Liver (tissue), 9 donors: Measurements from ENCODE around the gene CCKAR. TPM values are rescaled to one million over a fixed set of nuclear protein-coding genes. Genes with fewer than 3 reads are reported as not detected.

ENCODE experiments used
- DNase-seq: peaks from one replicate; pipeline ENCODE4 v3.0.0-alpha.2; 2017; ENCODE audit warnings: low spot score
- H3K27ac ChIP-seq, 2 donors: one replicate each; pipeline ENCODE4 v1.7.0; 2013; ENCODE audit warnings: inconsistent platforms in 2 of 2, low read length in 2 of 2, control low read depth in 1 of 2, low read depth in 1 of 2, mild to moderate bottlenecking in 1 of 2
- H3K27me3 ChIP-seq, 4 donors: one replicate each; pipeline versions ENCODE4 v1.6.1 to v1.7.0; 2013; ENCODE audit warnings: low read length in 3 of 4, inconsistent platforms in 1 of 4, mild to moderate bottlenecking in 1 of 4, moderate library complexity in 1 of 4; ENCODE audit not compliant: control insufficient read depth in 4 of 4, insufficient read depth in 4 of 4
- H3K36me3 ChIP-seq, 4 donors: one replicate each; pipeline versions ENCODE4 v1.6.1 to v1.7.0; 2013; ENCODE audit warnings: low read length in 3 of 4, mild to moderate bottlenecking in 3 of 4, low read depth in 1 of 4, moderate library complexity in 1 of 4; ENCODE audit not compliant: control insufficient read depth in 4 of 4, insufficient read depth in 3 of 4
- H3K4me1 ChIP-seq, 4 donors: one replicate each; pipeline versions ENCODE4 v1.6.1 to v1.7.0; 2013; ENCODE audit warnings: low read length in 3 of 4, mild to moderate bottlenecking in 3 of 4, moderate library complexity in 1 of 4; ENCODE audit not compliant: control insufficient read depth in 4 of 4, insufficient read depth in 4 of 4
- H3K4me3 ChIP-seq, 3 donors: one replicate each; pipeline versions ENCODE4 v1.6.1 to v1.7.0; 2013; ENCODE audit warnings: low read length in 3 of 3, control low read depth in 1 of 3, low read depth in 1 of 3, mild to moderate bottlenecking in 1 of 3
- H3K9ac ChIP-seq, 2 donors: one replicate each; pipeline ENCODE4 v1.7.0; 2013; ENCODE audit warnings: low read length in 2 of 2, mild to moderate bottlenecking in 2 of 2, moderate library complexity in 2 of 2, control low read depth in 1 of 2, low read depth in 1 of 2
- H3K9me3 ChIP-seq, 4 donors: one replicate each; pipeline versions ENCODE4 v1.6.1 to v1.7.0; 2013; ENCODE audit warnings: low read length in 3 of 4; ENCODE audit not compliant: control insufficient read depth in 4 of 4
- EGR1 ChIP-seq, 2 donors: IDR thresholded peaks; 2 replicates each; pipeline ENCODE4 v1.6.1; 2016 to 2018; ENCODE audit warnings: antibody characterized with exemption in 2 of 2, low read depth in 2 of 2
- FOXA1 ChIP-seq: IDR thresholded peaks from 2 replicates; pipeline ENCODE4 v1.6.1; 2016; ENCODE audit warnings: antibody characterized with exemption
- FOXA2 ChIP-seq: IDR thresholded peaks from 2 replicates; pipeline ENCODE4 v1.6.1; 2016; ENCODE audit warnings: antibody characterized with exemption
- HNF4A ChIP-seq, 2 donors: conservative IDR thresholded peaks; 2 replicates each; pipeline ENCODE4 v1.6.1; 2016; ENCODE audit warnings: antibody characterized with exemption in 2 of 2, mild to moderate bottlenecking in 2 of 2
- HNF4G ChIP-seq: IDR thresholded peaks from 2 replicates; pipeline ENCODE4 v1.6.1; 2016; ENCODE audit warnings: antibody characterized with exemption
- JUND ChIP-seq, 2 donors: IDR thresholded peaks; 2 replicates each; pipeline ENCODE4 v1.6.1; 2016; ENCODE audit warnings: antibody characterized with exemption in 2 of 2
- RAD21 ChIP-seq, 2 donors: IDR thresholded peaks; 2 replicates each; pipeline ENCODE4 v1.6.1; 2016; ENCODE audit warnings: antibody characterized with exemption in 2 of 2, mild to moderate bottlenecking in 2 of 2
- RXRA ChIP-seq, 2 donors: IDR thresholded peaks; 2 replicates each; pipeline ENCODE4 v1.6.1; 2017 to 2018; ENCODE audit warnings: antibody characterized with exemption in 2 of 2, mild to moderate bottlenecking in 1 of 2
- SP1 ChIP-seq: IDR thresholded peaks from 2 replicates; pipeline ENCODE4 v1.6.1; 2018; ENCODE audit warnings: antibody characterized with exemption, mild to moderate bottlenecking
- TAF1 ChIP-seq: conservative IDR thresholded peaks from 2 replicates; pipeline ENCODE4 v1.6.1; 2016; ENCODE audit warnings: antibody characterized with exemption, mild to moderate bottlenecking
- YY1 ChIP-seq: IDR thresholded peaks from 2 replicates; pipeline ENCODE4 v1.6.1; 2016; ENCODE audit warnings: antibody characterized with exemption, mild to moderate bottlenecking
- WGBS: extraction: QIAGEN DNeasy Blood & Tissue Kit; methylation state at CpG from one replicate; pipeline ENCODE4 v1.1.7; 2013; 5-methylcytosine and 5-hydroxymethylcytosine counted together
- polyA plus RNA-seq, 2 donors: library from polyadenylated mRNA; stranded (reverse) in 1 of 2; unstranded in 1 of 2; fragments of 200-250 nt in 1 of 2; fragments of >200 nt in 1 of 2; fragmentation: Nextera tagmentation in 1 of 2; extraction: Ambion mirVana in 1 of 2; gene quantifications; one replicate each; pipeline versions ENCODE4 v1.2.1 to v1.2.3, GENCODE V29; 2013 to 2015
- total RNA-seq, 2 donors: library from RNA; depleted of rRNA; stranded (reverse); fragments of >200 nt; gene quantifications; one replicate each; pipeline ENCODE4 v1.2.3, GENCODE V29; 2014
- TF ChIP-seq, protein P1 (sequence below): IDR thresholded peaks from 2 replicates; pipeline ENCODE4 v1.6.1; 2016; ENCODE audit warnings: antibody characterized with exemption, mild to moderate bottlenecking
- TF ChIP-seq, protein P2 (sequence below): IDR thresholded peaks from 2 replicates; pipeline ENCODE4 v1.6.1; 2016; ENCODE audit warnings: antibody characterized with exemption
- TF ChIP-seq, protein P3 (sequence below): IDR thresholded peaks from 2 replicates; pipeline ENCODE4 v1.6.1; 2016; ENCODE audit warnings: antibody characterized with exemption
- TF ChIP-seq, protein P4 (sequence below): IDR thresholded peaks from 2 replicates; pipeline ENCODE4 v1.6.1; 2016; ENCODE audit warnings: antibody characterized with exemption
- donor health status: healthy.
- donor health status: healthy.
- donor health status: healthy.
- donor health status: healthy.
- donor health status: healthy.

The CCKAR gene
- total and polyA plus RNA-seq, 4 donors = not detected

DNA sequence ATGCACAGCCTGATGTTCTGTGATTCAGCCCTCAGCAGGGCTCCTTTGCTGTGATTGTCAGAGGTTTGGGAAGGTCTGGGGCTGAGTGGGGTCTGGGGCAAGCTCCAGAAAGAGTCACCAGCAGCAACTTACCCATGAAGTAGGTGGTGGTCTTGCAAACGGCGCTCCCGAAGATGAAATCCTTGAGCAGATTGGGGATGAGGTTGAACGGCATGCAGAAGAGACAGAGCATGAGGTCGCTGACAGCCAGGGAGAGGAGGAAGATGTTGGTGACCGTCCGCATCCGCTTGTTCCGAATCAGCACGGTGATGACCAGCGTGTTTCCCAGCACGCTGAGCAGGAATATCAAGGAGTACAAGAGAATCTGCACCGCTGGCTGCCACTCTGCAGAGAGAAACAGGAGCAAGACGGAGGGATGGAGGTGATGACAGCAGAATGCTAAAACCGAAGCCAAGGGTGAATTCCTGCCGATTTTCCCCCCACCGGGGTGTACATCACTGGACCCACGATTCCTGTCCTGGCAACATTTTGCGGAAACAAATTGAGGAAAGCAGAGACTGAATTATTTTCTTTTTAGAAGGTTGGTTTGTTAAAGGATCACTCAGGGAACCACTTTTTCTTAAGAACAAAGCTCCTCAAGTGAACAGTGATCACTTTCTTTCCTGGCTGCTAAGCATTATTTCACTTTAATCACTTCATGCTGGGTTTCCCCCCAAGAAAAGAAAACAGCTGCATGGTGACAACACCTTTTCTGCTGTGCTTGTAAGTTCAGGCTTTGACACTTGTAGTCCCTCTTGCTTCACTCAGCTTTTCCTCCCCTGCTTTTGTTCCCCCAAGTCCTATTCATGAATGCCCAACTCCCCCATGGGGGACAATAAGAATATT is 941 bp downstream of the CCKAR start (continued):
- TF ChIP-seq, protein P1, sequence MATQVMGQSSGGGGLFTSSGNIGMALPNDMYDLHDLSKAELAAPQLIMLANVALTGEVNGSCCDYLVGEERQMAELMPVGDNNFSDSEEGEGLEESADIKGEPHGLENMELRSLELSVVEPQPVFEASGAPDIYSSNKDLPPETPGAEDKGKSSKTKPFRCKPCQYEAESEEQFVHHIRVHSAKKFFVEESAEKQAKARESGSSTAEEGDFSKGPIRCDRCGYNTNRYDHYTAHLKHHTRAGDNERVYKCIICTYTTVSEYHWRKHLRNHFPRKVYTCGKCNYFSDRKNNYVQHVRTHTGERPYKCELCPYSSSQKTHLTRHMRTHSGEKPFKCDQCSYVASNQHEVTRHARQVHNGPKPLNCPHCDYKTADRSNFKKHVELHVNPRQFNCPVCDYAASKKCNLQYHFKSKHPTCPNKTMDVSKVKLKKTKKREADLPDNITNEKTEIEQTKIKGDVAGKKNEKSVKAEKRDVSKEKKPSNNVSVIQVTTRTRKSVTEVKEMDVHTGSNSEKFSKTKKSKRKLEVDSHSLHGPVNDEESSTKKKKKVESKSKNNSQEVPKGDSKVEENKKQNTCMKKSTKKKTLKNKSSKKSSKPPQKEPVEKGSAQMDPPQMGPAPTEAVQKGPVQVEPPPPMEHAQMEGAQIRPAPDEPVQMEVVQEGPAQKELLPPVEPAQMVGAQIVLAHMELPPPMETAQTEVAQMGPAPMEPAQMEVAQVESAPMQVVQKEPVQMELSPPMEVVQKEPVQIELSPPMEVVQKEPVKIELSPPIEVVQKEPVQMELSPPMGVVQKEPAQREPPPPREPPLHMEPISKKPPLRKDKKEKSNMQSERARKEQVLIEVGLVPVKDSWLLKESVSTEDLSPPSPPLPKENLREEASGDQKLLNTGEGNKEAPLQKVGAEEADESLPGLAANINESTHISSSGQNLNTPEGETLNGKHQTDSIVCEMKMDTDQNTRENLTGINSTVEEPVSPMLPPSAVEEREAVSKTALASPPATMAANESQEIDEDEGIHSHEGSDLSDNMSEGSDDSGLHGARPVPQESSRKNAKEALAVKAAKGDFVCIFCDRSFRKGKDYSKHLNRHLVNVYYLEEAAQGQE = no peak
- TF ChIP-seq RAD21 (IDR thresholded peaks at IDR 0.05) (no peak), YY1 (no peak), SP1 (no peak)

DNA sequence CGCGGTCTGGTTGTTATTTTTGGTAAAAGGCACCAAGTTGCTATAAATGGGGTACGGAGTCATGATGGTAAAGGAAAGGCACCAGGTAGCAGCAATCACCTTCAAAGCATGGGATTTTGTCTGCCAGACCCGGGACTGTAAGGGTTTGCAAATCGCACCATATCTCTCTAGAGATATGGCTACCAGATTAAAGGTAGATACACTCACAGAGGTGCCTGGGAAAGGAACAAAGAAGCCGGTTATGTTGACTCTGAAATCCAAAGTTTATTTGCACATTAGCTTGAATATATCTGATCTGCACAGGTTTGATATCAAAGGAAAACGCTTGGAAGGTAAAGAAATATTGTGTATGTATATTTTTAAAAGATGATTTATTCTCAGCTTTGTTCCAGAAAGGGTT is 4.6 kb downstream of the CCKAR start:
- no peak for DNase-seq
- H3K27me3 ChIP-seq = peaks cover 0 to 7% (median 1%) of the 10 kb centered on the region in 4 donors
- H3K27ac ChIP-seq = no peak overlapping the region
- WGBS = 49% methylated on average over 7 of the region's 7 CpGs
- TF ChIP-seq FOXA1 (no peak), HNF4A (conservative IDR thresholded peaks at IDR 0.05) (no peak), FOXA2 (no peak), RAD21 (IDR thresholded peaks at IDR 0.05) (no peak), EGR1 (IDR thresholded peaks at IDR 0.05; ENCODE audit: low read depth in 2 of 2) (no peak), JUND (IDR thresholded peaks at IDR 0.05) (no peak), RXRA (IDR thresholded peaks at IDR 0.05) (no peak), TAF1 (no peak), HNF4G (no peak), YY1 (no peak)
- TF ChIP-seq, protein P2, sequence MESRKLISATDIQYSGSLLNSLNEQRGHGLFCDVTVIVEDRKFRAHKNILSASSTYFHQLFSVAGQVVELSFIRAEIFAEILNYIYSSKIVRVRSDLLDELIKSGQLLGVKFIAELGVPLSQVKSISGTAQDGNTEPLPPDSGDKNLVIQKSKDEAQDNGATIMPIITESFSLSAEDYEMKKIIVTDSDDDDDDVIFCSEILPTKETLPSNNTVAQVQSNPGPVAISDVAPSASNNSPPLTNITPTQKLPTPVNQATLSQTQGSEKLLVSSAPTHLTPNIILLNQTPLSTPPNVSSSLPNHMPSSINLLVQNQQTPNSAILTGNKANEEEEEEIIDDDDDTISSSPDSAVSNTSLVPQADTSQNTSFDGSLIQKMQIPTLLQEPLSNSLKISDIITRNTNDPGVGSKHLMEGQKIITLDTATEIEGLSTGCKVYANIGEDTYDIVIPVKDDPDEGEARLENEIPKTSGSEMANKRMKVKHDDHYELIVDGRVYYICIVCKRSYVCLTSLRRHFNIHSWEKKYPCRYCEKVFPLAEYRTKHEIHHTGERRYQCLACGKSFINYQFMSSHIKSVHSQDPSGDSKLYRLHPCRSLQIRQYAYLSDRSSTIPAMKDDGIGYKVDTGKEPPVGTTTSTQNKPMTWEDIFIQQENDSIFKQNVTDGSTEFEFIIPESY = no peak
- TF ChIP-seq, protein P3, sequence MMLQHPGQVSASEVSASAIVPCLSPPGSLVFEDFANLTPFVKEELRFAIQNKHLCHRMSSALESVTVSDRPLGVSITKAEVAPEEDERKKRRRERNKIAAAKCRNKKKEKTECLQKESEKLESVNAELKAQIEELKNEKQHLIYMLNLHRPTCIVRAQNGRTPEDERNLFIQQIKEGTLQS = no peak
- TF ChIP-seq, protein P4, sequence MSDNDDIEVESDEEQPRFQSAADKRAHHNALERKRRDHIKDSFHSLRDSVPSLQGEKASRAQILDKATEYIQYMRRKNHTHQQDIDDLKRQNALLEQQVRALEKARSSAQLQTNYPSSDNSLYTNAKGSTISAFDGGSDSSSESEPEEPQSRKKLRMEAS = no peak
- TF ChIP-seq, protein P1 = no peak
- H3K4me3 ChIP-seq = no peak overlapping the region
- H3K9ac ChIP-seq = no peak overlapping the region
- H3K9me3 ChIP-seq = no peaks in the 10 kb centered on the region
- H3K4me1 ChIP-seq = no peaks in the 10 kb centered on the region
- no peaks in the 10 kb centered on the region for H3K36me3 ChIP-seq
